GM18508 (cell line): ENCODE results near the gene OR56B4.
"Not testable (repeated sequence)": the region's sequence is repeated elsewhere in the genome, so short reads cannot be mapped to it uniquely, and the experiment has no call there.

ENCODE experiments used
- ATAC-seq: cut with Tn5 transposase; IDR thresholded peaks from one replicate; pipeline ENCODE4 v1.9.1; 2021; ENCODE audit warnings: moderate number of reproducible peaks; ENCODE audit not compliant: insufficient read depth, unreplicated experiment

Gene OR56B4

DNA sequence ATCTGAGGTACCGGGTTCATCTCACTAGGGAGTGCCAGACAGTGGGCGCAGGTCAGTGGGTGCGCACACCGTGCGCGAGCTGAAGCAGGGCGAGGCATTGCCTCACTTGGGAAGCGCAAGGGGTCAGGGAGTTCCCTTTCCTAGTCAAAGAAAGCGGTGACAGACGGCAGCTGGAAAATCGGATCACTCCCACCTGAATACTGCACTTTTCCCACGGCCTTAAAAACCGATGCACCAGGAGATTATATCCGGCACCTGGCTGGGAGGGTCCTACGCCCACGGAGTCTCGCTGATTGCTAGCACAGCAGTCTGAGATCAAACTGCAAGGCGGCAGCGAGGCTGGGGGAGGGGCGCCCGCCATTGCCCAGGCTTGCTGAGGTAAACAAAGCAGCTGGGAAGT is 36.3 kb downstream of the OR56B4 start:
- not testable (repeated sequence) for ATAC-seq

DNA sequence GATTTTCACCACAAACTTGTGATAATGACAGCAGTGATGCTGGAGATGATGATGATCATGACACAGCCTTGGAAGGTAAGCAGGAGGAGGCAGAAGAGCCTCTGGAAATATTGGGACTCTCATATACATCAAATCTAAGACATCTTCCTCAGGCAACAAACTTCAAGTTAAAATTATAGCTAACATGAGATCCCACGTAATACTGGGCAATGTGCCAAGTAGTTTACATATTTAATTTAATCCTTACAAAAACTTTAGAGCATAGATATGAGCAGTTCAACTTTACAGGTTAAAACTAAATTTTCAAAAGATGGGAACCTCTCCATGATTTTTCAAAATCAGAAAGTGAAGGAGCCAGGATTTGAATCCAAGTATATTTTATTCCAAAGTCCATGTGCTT is 43.6 kb downstream of the OR56B4 start:
- ATAC-seq = no peak

DNA sequence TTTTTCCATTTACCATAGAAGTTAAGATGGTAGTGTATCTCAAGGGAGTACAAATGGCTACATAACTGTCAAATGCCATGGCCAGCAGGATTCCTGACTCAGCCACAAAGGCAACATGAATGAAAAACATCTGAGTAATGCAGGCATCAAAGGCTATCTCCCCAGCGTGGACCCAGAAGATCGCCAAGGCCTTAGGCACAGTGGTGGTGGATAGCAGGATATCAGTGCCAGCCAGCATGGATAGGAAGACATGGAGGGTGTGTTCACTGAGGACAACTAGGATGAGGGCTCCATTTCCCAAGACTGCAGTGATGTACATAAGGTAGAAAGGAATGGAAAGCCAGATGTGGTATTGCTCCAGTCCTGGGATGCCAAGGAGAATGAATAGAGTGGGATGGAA is 44.6 kb downstream of the OR56B4 start:
- ATAC-seq = no peak

GRCh38 chr11:6156628-6157359 is 49.3 kb downstream of the OR56B4 start:
- ATAC-seq = no peak
